VCaP (cell line): Measurements from ENCODE around the gene TTN.

Experiments used
- H3K27ac ChIP-seq: fragments of 450-650 bp; 2 replicates; pipeline ENCODE4 v1.5.1; 2017
- CTCF ChIP-seq: fragments of 450-650 bp; conservative IDR thresholded peaks from 2 replicates; pipeline ENCODE4 v1.5.1; 2017; ENCODE audit warnings: mild to moderate bottlenecking, moderate library complexity

Gene TTN

GRCh38 chr2:178807227-178808008, at the start of gene TTN:
TTN (minus strand) TSS chr2:178807423; CDS start chr2:178804642, 2,781 bp downstream.
- no peak for TF ChIP-seq CTCF
- no peak within 1 kb of the TSS for H3K27ac ChIP-seq

- TF ChIP-seq CTCF = no peak
- H3K27ac ChIP-seq = no peak overlapping the region
These were observed 47.9 kb upstream of the TTN start for GRCh38 chr2:178855151-178855550.

GRCh38 chr2:178848335-178848734, 41.1 kb upstream of the TTN start:
- TF ChIP-seq CTCF = no peak
- H3K27ac ChIP-seq = no peak overlapping the region

- no peak for TF ChIP-seq CTCF
- no peak overlapping the region for H3K27ac ChIP-seq
These were observed 39.2 kb upstream of the TTN start for GRCh38 chr2:178846458-178846802.

- no peak overlapping the region for H3K27ac ChIP-seq
- TF ChIP-seq CTCF = no peak
These were observed 38.6 kb upstream of the TTN start for GRCh38 chr2:178845566-178846457.

GRCh38 chr2:178844701-178845100, 37.5 kb upstream of the TTN start:
- TF ChIP-seq CTCF = no peak
- H3K27ac ChIP-seq = no peak overlapping the region

GRCh38 chr2:178844269-178844668, 37.0 kb upstream of the TTN start:
- no peak overlapping the region for H3K27ac ChIP-seq
- TF ChIP-seq CTCF = no peak
